Astrocyte of the cerebellum (primary cell): ENCODE measurements around the gene CPNE2.

Source experiments
- DNase-seq: peaks from one replicate; pipeline ENCODE4 v3.0.0-alpha.2; 2011; ENCODE audit warnings: low read depth
- H3K4me3 ChIP-seq: 2 replicates; pipeline ENCODE4 v1.5.1; 2011; ENCODE audit warnings: mild to moderate bottlenecking, low read depth, low read length, moderate library complexity
- in situ Hi-C: cut with HindIII; loops from 2 replicates; pipeline ENCODE4 v1.10.0; 2017; ENCODE audit warnings: low sequenced_read_pairs
- TF ChIP-seq, protein P1 (sequence below): IDR thresholded peaks from 2 replicates; pipeline ENCODE4 v1.5.1; 2012; ENCODE audit warnings: low read length, low read depth, moderate library complexity, mild to moderate bottlenecking; ENCODE audit errors: missing control alignments

CPNE2 gene

DNA sequence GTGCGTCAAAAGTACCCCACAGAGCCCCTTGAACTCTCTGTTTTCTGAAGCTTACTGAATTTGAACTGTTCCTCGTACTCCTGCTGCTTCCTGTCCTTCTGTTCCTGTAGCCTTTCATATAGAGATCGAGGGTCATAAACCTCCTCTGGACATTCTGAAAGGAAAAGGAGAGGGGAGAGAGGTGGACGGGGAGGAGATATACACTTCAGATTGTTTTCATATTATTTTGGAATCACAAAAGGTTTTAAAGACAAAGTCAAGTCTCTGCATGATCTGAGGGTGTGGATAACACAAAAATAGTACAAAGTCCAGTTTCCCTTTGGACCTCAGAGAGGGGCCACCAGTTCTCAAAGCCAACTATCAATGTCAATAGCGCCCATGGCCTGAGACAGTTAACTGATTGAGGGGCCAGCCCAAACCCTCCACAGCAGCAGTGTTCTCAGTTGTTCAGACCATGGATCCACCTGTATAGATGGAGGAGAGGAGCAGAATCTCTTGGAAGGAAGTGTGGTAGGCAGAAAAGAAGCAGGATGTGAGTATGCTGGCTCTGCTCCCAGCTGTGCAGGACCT lies 80.4 kb downstream of the CPNE2 start:
- DNase-seq: no peak
- in situ Hi-C loops: no loop called here
- H3K4me3 ChIP-seq: no peak overlapping the region
- TF ChIP-seq, protein P1, sequence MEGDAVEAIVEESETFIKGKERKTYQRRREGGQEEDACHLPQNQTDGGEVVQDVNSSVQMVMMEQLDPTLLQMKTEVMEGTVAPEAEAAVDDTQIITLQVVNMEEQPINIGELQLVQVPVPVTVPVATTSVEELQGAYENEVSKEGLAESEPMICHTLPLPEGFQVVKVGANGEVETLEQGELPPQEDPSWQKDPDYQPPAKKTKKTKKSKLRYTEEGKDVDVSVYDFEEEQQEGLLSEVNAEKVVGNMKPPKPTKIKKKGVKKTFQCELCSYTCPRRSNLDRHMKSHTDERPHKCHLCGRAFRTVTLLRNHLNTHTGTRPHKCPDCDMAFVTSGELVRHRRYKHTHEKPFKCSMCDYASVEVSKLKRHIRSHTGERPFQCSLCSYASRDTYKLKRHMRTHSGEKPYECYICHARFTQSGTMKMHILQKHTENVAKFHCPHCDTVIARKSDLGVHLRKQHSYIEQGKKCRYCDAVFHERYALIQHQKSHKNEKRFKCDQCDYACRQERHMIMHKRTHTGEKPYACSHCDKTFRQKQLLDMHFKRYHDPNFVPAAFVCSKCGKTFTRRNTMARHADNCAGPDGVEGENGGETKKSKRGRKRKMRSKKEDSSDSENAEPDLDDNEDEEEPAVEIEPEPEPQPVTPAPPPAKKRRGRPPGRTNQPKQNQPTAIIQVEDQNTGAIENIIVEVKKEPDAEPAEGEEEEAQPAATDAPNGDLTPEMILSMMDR: no peak

DNA sequence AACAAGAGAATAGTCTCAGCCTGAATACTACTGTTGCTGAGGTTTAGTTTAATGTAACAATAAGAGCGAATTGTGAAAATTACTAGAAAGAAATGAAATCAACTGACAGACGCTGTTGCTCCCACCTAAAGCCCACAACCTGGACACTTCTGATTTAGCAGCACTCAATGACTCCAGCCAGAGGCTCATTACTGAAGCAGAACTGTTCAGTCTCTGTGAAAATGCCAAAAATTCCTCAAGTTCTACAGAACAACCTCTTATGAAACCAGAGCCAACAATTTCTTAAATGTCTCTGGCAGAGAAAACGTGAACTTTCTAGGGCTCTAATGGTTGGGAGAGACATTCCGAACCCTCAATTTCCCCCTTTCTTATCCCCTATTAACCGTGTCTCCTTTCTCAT lies 83.5 kb downstream of the CPNE2 start:
- no peak overlapping the region for H3K4me3 ChIP-seq
- no peak for DNase-seq
- in situ Hi-C loops: no loop called here
- TF ChIP-seq, protein P1: no peak

DNA sequence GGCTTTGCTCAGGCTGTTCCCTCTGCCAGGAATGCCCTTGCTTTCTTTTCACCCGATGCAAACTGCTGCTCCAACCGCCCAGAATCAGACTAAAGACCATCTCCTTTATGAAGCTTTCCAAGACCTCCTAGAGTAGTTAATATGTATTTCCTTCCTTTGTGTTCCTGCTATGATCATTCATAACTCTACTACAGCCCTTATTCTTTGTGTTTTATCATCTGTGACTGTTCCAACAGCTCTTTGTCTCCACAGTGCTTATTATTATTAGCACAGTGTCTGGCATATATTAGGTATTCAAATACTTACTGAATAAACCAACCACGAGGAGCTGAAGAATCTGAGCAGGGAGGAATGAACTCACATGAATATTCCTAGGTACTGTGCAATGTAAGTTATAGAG lies 85.8 kb downstream of the CPNE2 start:
- no peak for DNase-seq
- in situ Hi-C loops: no loop called here
- H3K4me3 ChIP-seq: no peak overlapping the region
- TF ChIP-seq, protein P1: no peak

DNA sequence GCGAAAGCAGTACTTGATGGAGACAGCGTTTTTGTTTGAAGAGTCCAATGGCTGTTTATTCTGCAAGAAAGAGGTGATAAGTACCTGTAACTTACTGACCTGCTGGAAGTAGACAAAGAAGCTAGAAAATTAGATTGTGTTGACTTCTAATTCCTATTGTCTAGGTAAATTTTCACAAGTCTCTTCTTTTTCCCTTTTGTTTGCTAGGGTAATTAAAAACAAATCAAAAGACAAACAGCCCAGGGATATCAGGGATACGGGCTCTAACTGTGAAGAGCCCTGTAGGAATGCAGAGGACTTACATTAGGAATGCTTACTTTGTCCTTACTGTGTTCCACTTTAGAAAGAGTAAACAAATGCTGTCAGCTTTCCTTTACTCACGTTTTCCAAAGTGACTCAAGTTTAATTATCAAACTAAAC lies 86.4 kb downstream of the CPNE2 start:
- H3K4me3 ChIP-seq: no peak overlapping the region
- TF ChIP-seq, protein P1: no peak
- no peak for DNase-seq
- in situ Hi-C loops: no loop called here

DNA sequence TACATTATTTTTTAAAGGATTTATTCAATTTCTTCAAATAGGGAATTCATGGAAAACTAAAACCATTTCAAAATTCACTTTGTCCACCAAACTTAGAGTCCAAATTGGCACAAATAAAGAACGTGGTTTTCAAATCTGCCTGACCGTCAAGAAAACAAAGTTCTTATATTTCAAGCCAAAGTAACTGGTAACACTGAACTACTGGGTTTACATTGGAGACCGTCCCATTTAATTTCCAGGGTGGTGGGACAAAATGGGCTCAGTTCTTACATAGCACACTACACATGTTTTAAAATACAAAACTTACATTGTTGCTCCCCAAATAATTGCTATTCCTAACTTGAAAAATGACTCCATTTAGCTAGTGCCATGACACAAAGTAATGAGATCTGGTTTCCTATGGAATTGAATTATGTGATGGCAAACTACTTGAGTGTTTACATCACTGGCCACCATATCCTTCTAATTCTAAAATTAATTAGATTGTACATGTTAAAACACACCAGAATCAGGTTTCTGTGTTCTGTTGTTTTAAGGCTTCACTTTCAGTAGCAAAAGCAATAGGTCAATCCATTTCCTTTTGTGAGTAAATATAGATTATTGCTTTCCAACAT lies 86.9 kb downstream of the CPNE2 start:
- no peak for DNase-seq
- no peak overlapping the region for H3K4me3 ChIP-seq
- TF ChIP-seq, protein P1: no peak
- in situ Hi-C loops: no loop called here

DNA sequence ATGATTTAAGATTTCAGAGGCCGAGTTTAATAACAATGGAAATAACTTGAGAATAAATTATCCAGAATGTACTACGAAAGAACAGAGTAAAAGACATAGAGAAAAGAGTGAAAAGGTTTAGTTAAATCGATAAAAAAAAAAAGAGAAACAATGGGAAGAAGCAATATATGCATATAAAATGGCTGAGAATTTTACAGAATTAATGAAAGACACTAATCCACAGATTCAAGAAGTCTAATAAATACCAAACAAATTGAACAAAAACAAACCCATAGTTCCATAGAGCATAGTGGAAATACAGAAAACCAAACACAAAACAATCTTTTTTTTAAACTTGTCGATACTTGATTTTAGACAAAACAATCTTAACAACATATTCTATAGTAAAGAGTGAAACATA lies 91.7 kb downstream of the CPNE2 start:
- TF ChIP-seq, protein P1: no peak
- H3K4me3 ChIP-seq: no peak overlapping the region
- in situ Hi-C loops: loop anchor here (5.0 kb wide), 1 partner anchor 233 kb away; no protein-coding TSS in a partner anchor
- no peak for DNase-seq
